Central memory CD8-positive, alpha-beta T cell (primary cell): ENCODE data around the gene FHL2.
"Not testable (repeated sequence)": the region's sequence is repeated elsewhere in the genome, so short reads cannot be mapped to it uniquely, and the experiment has no call there.

Experiments used
- ATAC-seq: fragments of 150-1000 bp; cut with Tn5 transposase; replicated peaks from 2 replicates; pipeline ENCODE4 v1.10.0; 2022; ENCODE audit warnings: mild to moderate bottlenecking, moderate FRiP score, moderate number of reproducible peaks; ENCODE audit not compliant: poor library complexity, severe bottlenecking; ENCODE audit errors: extremely low read depth
- DNase-seq, 2 donors: peaks; one replicate each; pipeline ENCODE4 v3.0.0; 2021; ENCODE audit warnings: low spot score in 2 of 2
- H3K27ac Mint-ChIP-seq: one replicate; pipeline ENCODE4 v1.8.0; 2022; ENCODE audit warnings: low read depth, mild to moderate bottlenecking, moderate library complexity, mixed read lengths
- H3K27me3 Mint-ChIP-seq: one replicate; pipeline ENCODE4 v1.8.0; 2022; ENCODE audit warnings: mixed read lengths
- H3K36me3 Mint-ChIP-seq: one replicate; pipeline ENCODE4 v1.8.0; 2022; ENCODE audit warnings: mild to moderate bottlenecking, moderate library complexity, mixed read lengths; ENCODE audit not compliant: insufficient read depth
- H3K4me1 Mint-ChIP-seq: one replicate; pipeline ENCODE4 v1.8.0; 2022; ENCODE audit warnings: mixed read lengths
- H3K4me3 Mint-ChIP-seq: one replicate; pipeline ENCODE4 v1.8.0; 2022; ENCODE audit warnings: mild to moderate bottlenecking, moderate library complexity, mixed read lengths
- H3K9me3 Mint-ChIP-seq: one replicate; pipeline ENCODE4 v1.8.0; 2022; ENCODE audit warnings: mixed read lengths

The FHL2 gene

GRCh38 chr2:105432044-105432399, 33.2 kb upstream of the FHL2 start:
- no peak for ATAC-seq
- H3K27ac Mint-ChIP-seq = no peak overlapping the region
- H3K36me3 Mint-ChIP-seq = no peaks in the 10 kb centered on the region
- H3K9me3 Mint-ChIP-seq = peaks cover 5% of the 10 kb centered on the region
- no peak for DNase-seq
- no peak overlapping the region for H3K4me3 Mint-ChIP-seq
- H3K27me3 Mint-ChIP-seq = peaks cover 18% of the 10 kb centered on the region
- peaks cover 6% of the 10 kb centered on the region for H3K4me1 Mint-ChIP-seq

DNA sequence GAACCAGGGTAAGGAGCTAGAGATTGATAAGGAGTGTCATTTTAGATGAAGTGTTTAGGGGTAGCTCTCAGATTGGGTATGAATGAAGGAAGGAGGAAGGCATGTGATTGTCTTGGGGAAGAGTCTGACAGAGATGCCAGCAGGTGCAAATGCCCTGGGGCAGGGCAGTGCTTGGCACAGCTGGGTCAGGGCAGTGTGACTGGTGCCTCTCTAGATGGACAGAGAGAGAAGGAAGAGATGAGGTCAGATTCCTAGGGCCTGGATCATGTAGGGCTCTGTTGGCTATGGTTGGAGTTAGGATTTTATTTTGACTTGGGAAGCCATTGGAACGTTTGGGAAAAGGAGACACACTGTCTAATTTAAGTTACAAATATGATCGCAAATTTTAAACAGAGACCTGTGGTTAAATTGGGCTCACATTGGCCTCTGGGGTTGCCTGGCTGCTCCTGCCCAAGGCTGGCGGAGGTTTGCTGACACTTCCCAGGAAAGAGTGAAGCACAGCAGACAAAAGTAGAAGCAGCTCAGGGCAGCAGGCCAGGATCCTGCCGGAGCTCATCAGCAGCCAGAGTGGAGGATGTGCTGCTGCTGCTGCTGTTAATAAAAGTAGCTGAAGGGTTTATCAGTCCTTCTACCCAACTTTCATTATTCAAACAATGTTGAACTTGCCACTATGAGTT, 32.7 kb upstream of the FHL2 start:
- peaks cover 18% of the 10 kb centered on the region for H3K27me3 Mint-ChIP-seq
- H3K9me3 Mint-ChIP-seq = peaks cover 5% of the 10 kb centered on the region
- no peak overlapping the region for H3K27ac Mint-ChIP-seq
- H3K4me1 Mint-ChIP-seq = peaks cover 11% of the 10 kb centered on the region
- ATAC-seq (no peak), DNase-seq (no peak)
- H3K4me3 Mint-ChIP-seq = no peak overlapping the region
- H3K36me3 Mint-ChIP-seq = peaks cover 2% of the 10 kb centered on the region

GRCh38 chr2:105428387-105429018, 29.7 kb upstream of the FHL2 start:
- DNase-seq = no peak
- no peak for ATAC-seq
- peaks cover 17% of the 10 kb centered on the region for H3K27me3 Mint-ChIP-seq
- H3K4me1 Mint-ChIP-seq = peaks cover 19% of the 10 kb centered on the region
- H3K27ac Mint-ChIP-seq = peak overlapping the region; percentile 21
- H3K9me3 Mint-ChIP-seq = peaks cover 5% of the 10 kb centered on the region
- H3K4me3 Mint-ChIP-seq = no peak overlapping the region
- peaks cover 2% of the 10 kb centered on the region for H3K36me3 Mint-ChIP-seq

DNA sequence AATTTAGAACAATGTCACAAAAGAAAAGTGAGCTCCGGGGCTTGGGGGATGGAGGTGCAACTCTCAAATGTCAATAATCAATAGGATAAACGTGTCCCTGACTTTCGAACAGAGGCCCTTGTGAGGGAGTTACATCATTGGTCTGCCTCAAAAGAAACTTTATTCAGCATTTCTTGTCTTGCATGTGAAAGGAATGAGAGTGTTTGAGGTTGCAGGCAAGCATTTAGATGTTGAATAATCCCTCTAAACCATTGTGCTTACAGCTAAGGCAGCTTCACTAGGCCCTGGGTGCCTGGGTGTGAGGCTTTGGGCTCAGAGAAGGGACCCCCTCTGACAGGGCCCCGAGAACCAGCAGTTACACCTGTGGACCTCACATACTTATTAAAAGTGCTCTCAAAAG, 28.6 kb upstream of the FHL2 start:
- no peak for ATAC-seq
- DNase-seq = no peak
- Mint-ChIP-seq H3K27me3 (peaks cover 27% of the 10 kb centered on the region), H3K4me1 (peaks cover 19% of the 10 kb centered on the region), H3K4me3 (peak overlapping the region; percentile 55), H3K9me3 (peaks cover 5% of the 10 kb centered on the region), H3K27ac (peak overlapping the region; percentile 17), H3K36me3 (peaks cover 2% of the 10 kb centered on the region)

DNA sequence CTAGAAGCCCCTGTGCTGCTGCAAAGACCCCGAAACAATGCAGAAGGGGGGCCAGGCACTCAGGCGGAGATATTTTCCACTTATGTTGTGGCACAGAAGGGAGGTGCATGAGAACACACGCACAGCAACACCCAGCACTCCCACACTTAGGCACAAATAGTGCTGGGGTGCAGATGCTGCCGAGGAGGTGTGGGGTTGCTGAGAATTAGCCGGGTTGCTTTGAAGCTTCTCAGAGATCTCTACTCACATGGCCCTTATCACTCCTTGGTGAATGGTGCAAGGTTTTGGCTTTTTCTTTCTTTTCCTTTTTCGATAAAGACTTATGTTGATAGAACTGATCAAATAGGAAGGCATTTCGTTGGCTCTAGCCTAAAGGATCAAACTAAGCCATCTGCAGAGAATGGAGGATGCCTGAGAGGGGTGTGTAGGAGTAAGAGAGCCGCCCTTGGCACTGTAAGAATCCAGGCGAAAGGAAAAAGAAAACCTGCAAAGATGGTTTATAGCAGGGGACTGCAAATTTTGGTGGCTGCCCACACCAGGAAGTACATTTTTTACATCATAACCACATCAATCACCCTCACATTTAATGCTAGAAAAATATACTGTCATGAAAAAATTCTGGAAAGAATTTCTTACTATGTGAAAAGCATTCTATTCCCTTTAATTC, 27.9 kb upstream of the FHL2 start:
- ATAC-seq = peak; percentile 72
- Mint-ChIP-seq H3K27ac (peak overlapping the region; percentile 17), H3K36me3 (peaks cover 2% of the 10 kb centered on the region), H3K9me3 (peaks cover 5% of the 10 kb centered on the region), H3K27me3 (peaks cover 35% of the 10 kb centered on the region), H3K4me1 (peaks cover 19% of the 10 kb centered on the region), H3K4me3 (peak overlapping the region; percentile 55)
- no peak for DNase-seq

DNA sequence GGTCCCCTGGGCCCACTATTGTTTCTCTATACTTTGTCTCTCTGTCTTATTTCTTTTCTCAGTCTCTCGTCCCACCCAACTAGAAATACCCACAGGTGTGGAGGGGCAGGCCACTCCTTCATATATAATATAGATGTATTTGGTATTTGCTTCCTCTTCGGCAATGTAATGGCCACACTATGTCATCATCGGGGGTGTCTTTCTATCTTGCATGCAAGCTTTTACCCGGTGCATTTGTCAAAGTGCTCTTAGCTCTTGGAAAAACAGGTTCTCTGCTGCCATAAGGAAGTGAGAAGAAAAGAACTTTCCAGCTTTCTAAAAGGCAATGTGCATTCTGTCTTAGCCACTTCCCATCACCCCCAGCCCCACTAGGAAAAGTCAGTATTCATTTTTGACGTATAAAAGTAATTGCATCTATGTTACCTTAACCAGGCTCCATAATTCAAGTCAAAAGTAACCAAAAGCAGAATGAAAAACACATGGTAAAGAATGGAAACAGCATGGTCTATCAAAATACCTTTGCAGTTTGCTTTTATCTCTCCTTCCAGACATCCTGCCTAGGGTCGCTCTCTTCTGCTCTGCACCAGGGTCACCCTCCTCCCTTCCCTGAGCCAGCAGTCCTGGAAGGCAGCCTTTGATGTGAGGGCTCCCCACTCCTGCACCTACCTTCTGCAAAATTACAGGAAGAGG, 27.2 kb upstream of the FHL2 start:
- peaks cover 2% of the 10 kb centered on the region for H3K36me3 Mint-ChIP-seq
- peak overlapping the region; percentile 17 for H3K27ac Mint-ChIP-seq
- peaks cover 19% of the 10 kb centered on the region for H3K4me1 Mint-ChIP-seq
- DNase-seq (no peak), ATAC-seq (peak; percentile 26)
- peak overlapping the region; percentile 55 for H3K4me3 Mint-ChIP-seq
- peaks cover 1% of the 10 kb centered on the region for H3K9me3 Mint-ChIP-seq
- H3K27me3 Mint-ChIP-seq = peaks cover 32% of the 10 kb centered on the region

- H3K9me3 Mint-ChIP-seq, H3K27ac Mint-ChIP-seq, H3K4me3 Mint-ChIP-seq, H3K36me3 Mint-ChIP-seq, ATAC-seq, DNase-seq: not testable (repeated sequence)
- Mint-ChIP-seq H3K27me3 (peaks cover 38% of the 10 kb centered on the region), H3K4me1 (peaks cover 19% of the 10 kb centered on the region)
These were observed 26.0 kb upstream of the FHL2 start for GRCh38 chr2:105424836-105425235.

- peaks cover 2% of the 10 kb centered on the region for H3K36me3 Mint-ChIP-seq
These were observed 23.9 kb upstream of the FHL2 start for GRCh38 chr2:105422801-105423200.

GRCh38 chr2:105421053-105421452, 22.2 kb upstream of the FHL2 start:
- no peak for DNase-seq
- Mint-ChIP-seq H3K4me3 (no peak overlapping the region), H3K27ac (no peak overlapping the region), H3K4me1 (peaks cover 3% of the 10 kb centered on the region), H3K27me3 (peaks cover 63% of the 10 kb centered on the region), H3K9me3 (peaks cover 6% of the 10 kb centered on the region), H3K36me3 (no peaks in the 10 kb centered on the region)
- ATAC-seq = no peak

More at GRCh38 chr2:105422801-105423200, 23.9 kb upstream of the FHL2 start:
- peaks cover 6% of the 10 kb centered on the region for H3K9me3 Mint-ChIP-seq
- H3K4me1 Mint-ChIP-seq = peaks cover 19% of the 10 kb centered on the region
- ATAC-seq (no peak), DNase-seq (no peak)
- H3K27ac Mint-ChIP-seq = no peak overlapping the region
- peaks cover 45% of the 10 kb centered on the region for H3K27me3 Mint-ChIP-seq
- no peak overlapping the region for H3K4me3 Mint-ChIP-seq

DNA sequence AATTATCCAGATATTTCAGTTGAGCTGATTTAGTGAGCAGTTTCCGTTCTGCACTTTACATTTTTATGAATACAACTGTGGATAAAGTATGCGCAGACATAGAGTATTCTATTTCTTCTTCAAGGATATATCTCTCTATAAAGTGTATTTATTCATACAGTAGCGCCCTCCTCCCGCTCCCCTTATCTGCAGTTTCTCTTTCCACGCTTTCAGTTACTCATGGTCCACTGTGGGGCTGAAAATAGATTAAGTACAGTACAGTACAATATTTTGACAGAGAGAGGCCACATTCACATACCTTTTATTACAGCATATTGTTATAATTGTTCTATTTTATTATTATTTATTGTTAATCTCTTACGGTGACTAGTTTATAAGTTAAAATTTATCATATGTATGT, 19.7 kb upstream of the FHL2 start:
- Mint-ChIP-seq H3K4me1 (no peaks in the 10 kb centered on the region), H3K9me3 (peaks cover 6% of the 10 kb centered on the region), H3K27me3 (peaks cover 81% of the 10 kb centered on the region), H3K27ac (no peak overlapping the region), H3K36me3 (peaks cover 2% of the 10 kb centered on the region), H3K4me3 (no peak overlapping the region)
- ATAC-seq (no peak), DNase-seq (no peak)

- Mint-ChIP-seq H3K27me3 (peaks cover 81% of the 10 kb centered on the region), H3K9me3 (peaks cover 6% of the 10 kb centered on the region), H3K4me3 (no peak overlapping the region), H3K27ac (no peak overlapping the region), H3K36me3 (peaks cover 2% of the 10 kb centered on the region), H3K4me1 (peaks cover 3% of the 10 kb centered on the region)
- DNase-seq (no peak), ATAC-seq (no peak)
These were observed 19.1 kb upstream of the FHL2 start for GRCh38 chr2:105417857-105418436.

DNA sequence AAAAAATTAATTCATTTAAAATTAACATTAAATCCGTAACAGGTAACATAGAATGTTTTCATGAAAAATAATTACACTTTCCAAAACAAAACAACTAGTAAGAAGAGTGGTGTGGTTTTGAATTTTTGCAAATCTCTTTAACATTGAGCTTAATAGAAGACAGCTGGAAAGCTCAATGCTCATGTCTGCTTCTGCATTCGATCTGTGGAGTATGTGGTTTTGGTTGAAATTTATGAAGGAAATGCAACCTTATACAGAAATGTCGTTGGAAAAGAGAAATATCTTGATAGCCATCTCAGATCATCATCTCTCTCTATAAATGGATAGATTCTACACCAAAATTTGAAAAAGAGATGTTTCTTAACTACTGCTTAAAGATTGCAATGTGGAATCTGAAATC, 17.3 kb upstream of the FHL2 start:
- no peak for ATAC-seq
- DNase-seq = no peak
- H3K27ac Mint-ChIP-seq = no peak overlapping the region
- H3K27me3 Mint-ChIP-seq = peaks cover 79% of the 10 kb centered on the region
- no peak overlapping the region for H3K4me3 Mint-ChIP-seq
- H3K4me1 Mint-ChIP-seq = peaks cover 11% of the 10 kb centered on the region
- H3K36me3 Mint-ChIP-seq = peaks cover 2% of the 10 kb centered on the region
- H3K9me3 Mint-ChIP-seq = peaks cover 6% of the 10 kb centered on the region
